ENCODE results near the gene CHD9. TPM values are rescaled to one million over a fixed set of nuclear protein-coding genes. Genes with fewer than 3 reads are reported as not detected.
A peak's percentile ranks its signal among the peaks of the same experiment; 100 is the strongest.

Gene CHD9
- polyA plus RNA-seq, 5 donors: 34.2 to 82.8 (median 78.1) TPM

DNA sequence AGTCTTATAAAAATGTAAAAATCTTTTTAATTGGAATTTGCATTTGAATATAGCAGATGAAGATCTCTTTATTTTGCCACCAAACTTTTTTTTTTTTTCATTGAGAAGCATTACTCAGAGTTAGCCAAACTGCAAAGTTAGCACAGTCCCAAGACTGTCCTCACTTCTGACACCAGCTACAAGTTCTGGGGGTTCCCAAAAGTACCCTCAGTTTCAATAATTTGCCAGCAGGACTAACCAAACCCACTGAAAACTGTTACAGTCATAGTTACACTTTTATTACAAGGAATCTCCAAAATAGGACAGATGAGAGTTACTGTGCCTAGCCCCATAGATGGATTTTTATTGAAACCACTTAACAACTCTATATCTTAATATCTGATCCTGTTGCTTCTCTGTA lies 144.1 kb downstream of the CHD9 start:
- no peak for DNase-seq

DNA sequence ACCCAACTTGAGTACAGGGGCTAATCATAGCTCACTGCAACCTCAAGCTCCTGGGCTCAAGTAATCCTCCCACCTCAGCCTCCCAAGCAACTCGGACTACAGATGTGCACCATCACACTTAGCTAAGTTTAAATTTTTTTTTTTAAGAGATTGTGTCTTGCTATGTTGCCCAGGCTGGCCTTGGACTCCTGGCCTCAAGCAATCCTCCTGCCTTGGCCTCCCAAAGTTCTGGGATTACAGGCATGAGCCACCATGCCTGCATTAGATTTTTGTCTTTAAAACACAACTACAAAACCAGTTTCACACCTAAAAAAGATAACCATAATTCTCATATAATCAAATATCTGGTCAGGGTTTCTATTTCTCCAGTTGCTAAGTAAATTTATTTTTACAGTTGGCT lies 147.1 kb downstream of the CHD9 start:
- DNase-seq: no peak

DNA sequence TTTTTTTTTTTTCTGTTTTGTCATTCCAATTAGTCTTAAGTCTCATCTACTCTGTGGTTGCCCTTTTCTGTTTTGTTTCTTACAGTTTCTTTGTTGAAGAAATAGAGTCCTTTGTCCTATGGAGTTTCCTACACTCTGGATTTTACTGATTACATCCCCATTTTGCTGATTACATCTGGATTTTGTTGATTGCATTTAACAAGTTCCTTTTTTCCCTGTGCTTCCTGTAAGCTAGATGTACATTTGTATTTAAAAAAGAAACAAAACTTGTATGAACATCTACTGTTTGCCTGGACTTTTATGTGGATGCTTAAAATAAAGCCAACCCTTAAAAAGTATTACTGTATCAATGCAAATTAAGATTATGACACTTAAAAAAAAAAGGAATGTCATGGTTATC lies 147.6 kb downstream of the CHD9 start:
- no peak for DNase-seq

DNA sequence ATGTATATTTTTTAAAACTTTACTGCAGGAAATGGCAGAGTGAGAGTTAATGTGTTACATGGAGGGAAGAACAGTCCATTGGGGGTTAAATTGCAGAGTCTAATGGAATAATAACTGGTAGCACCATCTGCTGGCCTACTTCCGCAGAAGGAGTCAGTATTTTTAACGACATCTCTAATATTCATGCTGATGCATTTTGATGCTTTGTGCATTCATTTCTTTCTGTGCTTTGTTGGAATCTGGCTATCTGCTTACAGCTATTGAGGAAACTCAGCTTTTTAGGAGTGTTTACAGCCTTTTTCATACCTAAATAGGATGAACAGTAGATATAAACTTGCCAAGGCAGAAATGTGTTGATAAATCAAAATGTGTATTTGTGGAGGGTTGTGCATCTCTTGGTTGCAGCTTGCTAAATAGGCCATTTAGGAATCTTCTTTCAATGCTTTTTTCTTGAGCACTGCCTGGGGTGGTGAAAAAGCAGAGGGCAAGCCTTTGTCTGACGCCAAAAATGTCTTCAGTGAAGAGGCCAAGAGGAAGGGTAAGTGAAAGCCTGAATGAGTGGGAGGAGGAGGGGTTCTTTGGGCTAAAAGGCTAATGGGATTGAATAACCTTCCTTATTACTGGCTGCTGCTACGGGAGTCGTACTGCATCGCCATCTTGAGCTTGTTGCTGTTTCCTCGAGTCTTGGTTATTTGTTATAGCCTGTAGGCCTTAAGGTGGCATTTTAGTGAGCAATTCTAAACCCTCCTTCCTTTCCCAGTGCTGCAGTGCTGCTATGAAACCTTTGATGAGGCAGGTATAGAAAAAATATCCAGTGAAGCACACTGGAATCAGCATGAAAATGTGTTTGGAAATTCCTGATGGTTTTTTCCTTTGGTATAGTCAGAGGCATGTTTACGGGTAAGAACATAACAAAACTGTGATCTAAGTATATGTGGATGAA lies 153.3 kb downstream of the CHD9 start:
- peak; percentile 81 to 88 for DNase-seq

DNA sequence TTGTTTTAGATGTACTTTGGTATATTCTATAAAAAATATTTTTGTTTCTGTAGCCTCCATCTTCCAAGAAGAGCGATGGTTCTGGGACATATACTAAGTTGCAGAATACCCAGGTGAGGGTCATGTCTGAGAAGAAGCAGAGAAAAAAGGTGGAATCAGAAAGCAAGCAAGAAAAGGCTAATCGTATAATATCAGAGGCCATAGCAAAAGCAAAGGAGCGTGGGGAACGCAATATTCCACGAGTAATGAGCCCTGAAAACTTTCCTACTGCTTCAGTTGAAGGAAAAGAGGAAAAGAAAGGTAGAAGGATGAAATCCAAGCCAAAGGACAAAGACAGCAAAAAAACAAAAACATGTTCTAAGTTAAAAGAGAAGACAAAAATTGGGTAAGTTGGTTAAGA lies 154.6 kb downstream of the CHD9 start:
- DNase-seq: no peak

DNA sequence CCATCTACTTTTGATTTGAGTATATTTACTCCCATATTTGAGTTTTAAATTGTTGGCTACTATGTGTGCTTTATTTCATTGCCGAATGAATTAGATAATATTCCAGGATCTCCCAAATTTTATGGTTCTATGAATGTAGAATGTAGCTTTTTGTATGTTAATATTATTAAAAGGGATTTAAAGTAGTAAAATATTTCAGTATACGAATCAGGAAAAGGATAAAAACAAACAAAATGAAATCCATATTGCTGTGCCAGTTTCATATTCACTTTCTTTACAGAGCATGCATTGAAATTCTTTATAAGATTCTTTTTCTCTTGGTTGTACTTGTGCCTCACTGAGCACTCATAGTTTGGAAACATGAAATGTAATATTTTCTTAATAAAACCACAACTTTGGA lies 155.1 kb downstream of the CHD9 start:
- no peak for DNase-seq

DNA sequence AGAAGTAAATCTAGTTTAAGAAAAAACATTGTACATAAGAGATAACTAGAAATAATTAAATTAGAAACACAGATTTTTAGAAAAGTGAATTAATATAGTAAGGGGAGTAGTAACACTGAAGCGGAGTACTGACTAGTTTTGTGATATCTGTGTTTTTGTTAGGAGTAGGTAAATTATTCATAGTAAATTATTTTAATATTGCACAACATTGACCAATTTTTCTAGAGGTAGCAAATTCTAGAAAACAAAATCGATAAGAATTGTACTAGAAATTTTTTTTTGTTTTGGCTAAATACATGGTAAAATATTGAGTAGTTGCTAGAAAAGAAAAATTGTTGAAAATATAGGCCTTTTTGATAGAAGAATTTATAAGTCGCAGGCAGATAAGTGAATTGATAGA lies 156.5 kb downstream of the CHD9 start:
- DNase-seq: no peak

DNA sequence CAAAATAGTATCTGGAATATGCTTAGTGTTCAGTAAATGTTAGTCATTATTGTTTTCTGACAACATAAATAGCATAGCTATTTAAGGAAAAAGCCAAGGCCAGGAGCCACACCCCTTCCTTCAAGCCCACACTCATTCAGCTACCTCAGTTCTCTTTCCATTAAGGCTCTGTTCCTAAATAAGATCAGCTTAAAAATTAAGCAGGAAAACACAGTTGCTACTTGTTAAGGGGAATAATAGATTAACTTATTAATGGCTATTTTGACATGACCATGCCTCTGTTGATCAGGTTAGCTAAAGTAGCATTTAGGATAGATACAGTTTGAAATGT lies 158.1 kb downstream of the CHD9 start:
- no peak for DNase-seq

DNA sequence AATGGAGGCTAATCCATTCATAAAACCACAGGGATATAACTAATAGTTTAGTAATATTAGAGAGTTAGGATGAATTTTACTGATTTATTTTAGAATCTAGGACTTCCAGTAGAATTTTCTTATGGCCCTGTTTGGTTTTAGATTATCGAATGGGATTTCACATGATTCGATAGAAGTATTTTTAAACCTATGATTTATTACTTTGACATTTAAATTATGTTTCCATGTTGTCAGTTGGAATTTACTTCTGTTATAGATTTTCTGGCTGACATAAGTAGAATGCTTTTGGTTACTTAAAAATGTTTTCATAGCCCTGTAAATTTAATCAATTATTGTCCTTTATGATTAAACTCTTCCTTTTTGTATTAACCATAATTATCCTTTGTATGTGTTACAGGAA lies 158.8 kb downstream of the CHD9 start:
- no peak for DNase-seq

DNA sequence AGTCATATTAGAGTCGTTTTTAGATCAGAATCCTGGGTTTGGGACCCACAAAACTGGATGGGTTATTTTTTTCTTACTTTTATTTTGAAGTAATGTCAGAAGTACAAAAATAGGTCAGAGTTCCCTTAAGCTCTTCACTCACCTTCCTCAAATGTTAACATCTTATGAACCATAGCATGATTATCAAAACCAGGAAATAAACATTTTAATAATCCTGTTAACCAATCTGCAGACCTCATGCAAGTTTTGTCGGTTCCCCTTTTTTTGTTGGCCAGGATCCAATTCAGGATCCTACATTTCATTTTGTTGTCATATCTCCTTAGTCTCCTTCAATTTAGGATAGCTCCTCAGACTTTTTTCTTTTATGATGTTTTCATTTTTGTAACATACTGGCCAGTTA lies 162.0 kb downstream of the CHD9 start:
- DNase-seq: no peak

DNA sequence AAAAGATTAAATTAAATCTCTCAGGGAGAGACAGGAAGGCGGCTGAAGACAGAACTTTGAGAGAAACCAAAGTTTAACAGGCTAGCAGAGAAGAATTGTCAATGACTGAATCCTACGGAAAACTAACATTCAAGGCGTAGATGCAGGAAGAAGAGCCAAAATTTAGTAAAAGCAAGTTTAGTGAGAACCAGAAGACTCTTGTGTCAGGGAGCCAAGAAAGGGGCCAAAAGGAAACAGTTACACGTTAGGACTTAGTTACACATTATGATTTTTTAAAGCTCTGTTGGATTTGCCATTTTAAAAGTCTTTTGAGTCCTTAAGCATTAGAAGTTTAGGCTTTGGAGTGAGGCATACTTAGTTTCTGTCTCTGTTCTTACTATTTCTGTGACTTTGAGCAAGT lies 164.6 kb downstream of the CHD9 start:
- DNase-seq: no peak

DNA sequence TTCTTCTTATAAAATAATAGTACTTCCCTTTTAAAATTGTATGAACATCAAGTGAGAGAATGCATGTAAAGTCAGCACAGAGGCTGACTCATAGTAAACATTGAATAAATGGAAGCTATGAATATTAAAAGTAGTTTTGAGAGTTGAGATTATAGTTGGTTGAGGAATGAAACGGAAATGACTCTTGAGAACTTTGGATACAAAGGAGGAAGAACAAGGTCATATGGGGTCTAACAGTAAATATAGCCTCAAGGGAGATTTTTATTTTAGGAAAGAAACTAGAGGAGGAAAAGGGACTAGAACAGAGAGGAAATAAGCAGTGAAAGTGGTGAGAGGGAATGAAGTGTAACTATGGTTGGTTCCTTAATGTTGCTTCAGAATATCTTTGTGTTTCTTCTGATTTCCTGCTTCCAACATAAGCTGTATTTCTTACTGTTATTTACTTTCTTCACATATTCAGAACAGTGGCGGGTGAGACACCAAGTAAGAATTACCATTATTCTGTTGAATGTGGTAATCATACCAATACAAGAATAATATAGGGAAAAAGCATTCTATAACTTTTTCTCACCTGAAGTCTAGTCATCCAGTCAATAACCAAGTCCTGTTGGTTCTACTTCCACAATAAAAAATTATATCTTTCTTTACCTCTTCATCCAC lies 165.1 kb downstream of the CHD9 start:
- DNase-seq: no peak

DNA sequence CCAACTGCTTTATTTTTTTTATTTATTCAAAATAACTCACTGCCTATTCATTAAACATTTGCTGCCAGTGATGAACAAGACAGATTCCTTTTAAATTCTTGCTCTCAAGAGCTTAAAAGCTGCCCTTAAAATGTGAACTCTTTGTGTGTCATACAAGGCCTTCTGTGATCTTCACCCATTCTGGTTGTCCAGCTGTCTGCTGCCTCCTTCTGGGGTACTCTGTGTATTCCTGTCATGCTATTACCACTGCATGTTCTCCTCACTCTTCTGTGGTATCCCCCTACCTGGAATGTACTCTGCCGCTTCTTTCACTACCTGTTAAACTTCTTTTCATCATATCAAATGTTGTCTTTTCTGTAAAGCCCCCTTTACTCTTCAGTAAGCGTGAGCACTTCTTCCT lies 165.8 kb downstream of the CHD9 start:
- DNase-seq: no peak

DNA sequence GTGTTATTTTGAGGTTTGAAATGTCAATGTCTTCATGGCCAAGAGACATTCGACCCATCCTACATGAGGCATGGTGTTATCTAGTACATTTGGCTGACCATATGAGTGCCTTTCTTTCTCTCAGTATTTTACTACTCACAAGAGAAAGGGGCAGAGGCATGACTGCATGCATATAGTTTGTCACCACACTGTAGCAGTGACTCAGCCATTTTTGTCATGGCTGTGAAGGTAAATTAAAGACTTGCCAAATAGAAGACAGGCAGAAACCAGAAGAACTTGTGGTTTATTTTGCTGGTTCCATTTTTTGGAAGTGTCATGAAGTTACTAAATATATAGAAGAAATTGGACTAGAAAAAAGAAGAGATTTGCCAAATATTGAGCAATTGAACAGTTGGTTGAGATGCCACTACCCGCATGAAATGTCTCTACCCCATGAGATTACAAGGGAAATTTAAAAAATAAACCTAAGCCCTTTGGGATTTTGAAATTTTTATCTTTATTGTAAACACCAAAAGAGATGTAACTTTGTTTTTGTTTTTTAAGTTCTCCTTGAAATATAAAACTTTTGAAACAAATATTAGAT lies 170.3 kb downstream of the CHD9 start:
- DNase-seq: no peak

DNA sequence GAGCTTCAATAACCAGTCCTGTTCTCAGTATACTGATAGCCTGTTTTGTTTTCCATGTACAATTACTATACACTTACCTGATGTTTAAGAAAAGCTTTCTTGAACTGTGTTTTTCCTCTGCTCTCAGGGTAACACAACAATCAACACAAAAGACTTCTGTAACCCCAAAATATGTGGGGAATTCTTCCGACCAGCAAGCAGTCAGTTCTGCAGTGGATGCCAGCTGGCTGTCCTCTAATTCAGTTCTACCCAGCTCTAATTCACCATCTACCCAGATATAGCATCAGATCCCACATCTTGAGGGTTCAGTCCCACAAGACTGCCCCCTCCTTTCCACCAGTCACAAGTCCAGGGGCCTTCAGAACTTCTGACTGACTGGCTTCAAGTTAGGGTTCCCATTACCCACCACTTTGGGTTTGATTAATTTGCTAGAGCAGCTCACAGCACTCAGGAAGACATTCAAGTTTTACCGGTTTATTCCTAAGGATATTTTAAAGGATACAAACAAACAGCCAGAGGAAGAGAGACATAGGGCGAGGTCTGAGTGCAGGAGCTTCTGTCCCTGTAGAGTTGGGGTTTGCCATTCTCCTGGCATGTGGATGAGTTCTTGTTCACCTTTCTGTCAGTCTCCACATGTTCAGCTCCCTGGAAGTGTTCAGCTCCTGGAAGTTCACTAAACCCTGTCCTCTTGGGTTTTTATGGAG lies 178.2 kb downstream of the CHD9 start:
- no peak for DNase-seq

DNA sequence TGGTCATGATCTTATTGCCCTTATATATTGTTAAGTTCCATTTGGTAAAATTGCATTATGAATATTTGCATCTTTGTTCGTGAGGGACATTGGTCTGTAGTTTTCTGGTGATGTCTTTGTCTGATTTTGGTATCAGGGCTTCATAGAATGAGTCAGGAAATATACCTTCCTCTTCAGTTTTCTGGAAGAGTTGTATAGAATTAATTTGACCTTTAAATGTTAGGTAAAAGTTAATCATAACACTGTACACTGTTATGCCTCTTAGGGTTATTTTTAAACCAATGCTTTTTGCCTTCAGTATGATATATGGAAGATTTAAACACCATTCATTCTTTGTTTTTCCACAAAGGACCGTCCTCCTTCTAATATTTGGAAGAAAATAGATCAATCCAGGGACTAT lies 180.0 kb downstream of the CHD9 start:
- DNase-seq: no peak

DNA sequence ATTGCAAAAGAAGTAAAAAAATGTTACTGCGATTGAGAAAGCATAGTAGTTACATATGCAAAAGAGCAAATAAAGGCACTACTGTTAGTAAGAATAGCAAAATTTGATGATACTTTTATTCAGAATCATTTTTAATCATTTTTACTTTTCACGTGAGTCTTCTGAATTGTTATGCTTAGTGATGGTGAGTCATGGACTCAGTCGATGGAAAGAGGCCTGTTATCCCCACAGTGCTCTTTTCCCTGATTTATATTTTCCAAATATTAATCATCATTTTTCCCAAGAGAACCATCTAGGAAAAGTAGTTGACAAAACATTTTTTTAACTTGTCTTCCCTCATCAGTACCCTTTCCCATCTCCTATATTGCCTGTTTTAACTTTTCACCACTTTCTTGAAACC lies 181.1 kb downstream of the CHD9 start:
- no peak for DNase-seq

DNA sequence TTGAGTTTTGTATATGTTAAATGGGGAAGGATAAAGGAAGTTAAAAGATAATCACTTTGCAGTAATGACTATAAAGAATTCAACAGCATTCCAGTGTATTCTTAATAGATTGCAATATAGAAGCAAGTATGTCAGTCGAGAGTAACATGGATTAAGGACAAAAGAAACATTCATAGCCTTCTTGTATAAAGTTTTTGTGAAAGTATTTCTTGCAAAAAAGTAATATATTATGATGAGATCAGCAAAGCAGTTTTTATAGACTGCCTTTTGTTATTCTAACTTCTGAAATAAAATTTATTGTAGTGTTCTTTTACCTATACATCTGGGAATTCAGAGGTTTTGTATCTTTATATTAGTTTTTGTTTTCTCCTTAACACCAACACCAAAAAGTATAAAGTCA lies 194.5 kb downstream of the CHD9 start:
- no peak for DNase-seq

DNA sequence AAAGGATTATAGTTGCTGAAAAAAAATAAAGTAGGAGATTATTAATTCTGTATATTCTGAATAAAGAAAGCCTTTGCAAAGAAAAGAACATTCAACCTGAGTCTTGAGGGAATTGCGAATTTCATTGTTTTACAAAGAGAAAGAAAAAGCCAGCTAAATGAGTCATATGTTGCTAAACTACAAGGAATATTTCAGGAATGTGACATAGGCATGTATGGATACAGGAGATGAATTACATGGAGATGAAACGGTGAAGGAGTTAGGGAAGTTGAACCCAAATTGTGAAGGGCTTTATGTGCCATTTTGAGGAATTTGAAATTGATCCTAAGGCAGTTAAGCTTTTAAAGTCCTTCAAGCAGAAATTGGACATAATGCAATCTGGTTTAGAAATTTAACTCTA lies 202.2 kb downstream of the CHD9 start:
- DNase-seq: no peak

DNA sequence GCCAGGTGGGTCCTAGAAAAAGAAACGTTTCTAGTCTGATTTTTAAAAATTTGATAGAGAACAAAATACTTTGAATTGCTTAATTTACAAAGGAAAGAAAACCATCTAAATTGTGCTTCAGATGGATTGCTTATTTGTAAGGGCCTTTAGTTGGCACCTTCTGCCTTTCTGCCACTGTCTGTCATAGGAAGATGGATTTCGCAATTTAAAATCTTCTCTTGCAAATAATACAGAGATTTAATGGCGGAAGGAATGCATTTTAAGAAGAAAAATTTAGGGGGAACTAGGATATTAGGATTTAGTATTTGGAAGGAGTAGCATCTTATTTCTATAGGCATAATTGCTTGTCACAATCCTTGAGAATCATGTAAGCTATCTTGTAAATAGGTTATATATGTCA lies 204.0 kb downstream of the CHD9 start:
- no peak for DNase-seq

DNA sequence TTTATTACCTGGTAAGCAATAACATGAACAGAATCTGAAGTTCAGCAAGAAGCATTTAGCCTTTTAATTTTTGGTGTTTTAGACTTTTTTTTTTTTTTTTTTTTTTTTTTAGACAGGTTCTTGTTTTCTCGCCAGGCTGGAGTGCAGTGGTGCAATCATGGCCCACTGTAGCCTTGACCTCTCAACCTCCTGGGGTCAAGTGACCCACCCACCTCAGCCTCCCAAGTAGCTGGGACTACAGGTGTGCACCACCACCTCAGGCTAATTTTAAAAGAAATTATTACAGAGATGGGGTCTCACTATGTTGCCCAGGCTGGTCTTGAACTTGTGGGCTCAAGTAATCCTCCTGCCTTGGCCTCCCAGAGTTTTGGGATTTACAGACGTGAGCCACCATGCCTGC lies 206.5 kb downstream of the CHD9 start:
- DNase-seq: no peak

DNA sequence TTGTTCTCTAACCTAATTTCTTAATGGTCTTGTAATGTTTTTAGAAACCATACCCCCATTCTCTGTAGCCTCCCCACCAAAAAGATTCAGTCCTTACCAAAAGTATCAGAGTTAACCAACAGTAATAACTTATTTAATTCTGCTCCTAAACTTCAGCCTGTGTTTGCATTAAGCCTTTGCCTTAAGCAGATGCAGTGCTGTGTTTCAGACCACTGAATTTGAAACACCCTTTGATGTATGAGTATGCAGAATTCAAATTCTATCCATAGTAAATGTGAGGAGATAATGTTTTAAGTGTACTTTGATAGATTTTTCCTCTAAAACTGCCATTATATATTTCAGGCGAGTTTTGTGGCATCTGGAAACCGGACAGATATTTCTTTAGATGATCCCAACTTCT lies 207.9 kb downstream of the CHD9 start:
- no peak for DNase-seq

DNA sequence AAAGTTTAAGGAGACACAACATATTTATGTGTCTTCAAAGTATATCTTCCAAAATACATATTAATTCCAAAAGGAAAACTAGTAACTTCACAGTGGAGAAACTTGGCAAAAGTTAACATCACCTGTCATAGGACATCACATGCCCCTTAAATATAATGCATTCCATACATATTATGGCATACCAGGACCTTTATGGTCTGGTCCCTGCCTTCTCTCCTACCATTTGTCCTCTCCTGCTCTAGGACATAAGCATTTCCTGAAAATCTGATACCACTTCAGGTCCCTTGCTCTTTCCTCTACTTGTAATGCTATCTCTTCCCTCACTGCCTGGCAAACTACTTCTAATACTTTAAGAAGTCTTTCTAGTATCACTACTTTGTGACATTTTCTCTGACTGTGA lies 211.4 kb downstream of the CHD9 start:
- no peak for DNase-seq

Data from right lung (tissue), 5 donors.